Left cardiac atrium (tissue), 4 donors: ENCODE measurements around the gene ESPN. TPM values are rescaled to one million over a fixed set of nuclear protein-coding genes. Genes with fewer than 3 reads are reported as not detected.
A peak's percentile ranks its signal among the peaks of the same experiment; 100 is the strongest.

ENCODE experiments used
- ATAC-seq, 2 donors: fragments of 200-7000 bp; cut with Tn5 transposase; one replicate each; pipeline ENCODE4 v1.9.1; 2020; ENCODE audit warnings: mild to moderate bottlenecking in 2 of 2, moderate library complexity in 2 of 2
- DNase-seq: peaks from one replicate; pipeline ENCODE4 v3.0.0-alpha.2; 2020
- intact Hi-C, 2 donors: fragments of 100-400 bp; cut with DNase I; formaldehyde crosslinking; loops; one replicate each; pipeline versions ENCODE4 v1.14.1 to v1.15.1; 2022 to 2023
- total RNA-seq, 2 donors: library from RNA; stranded (reverse); fragmentation: NEBNext Ultra II Directional; extraction: Animal tissue kit (Norgen Biotek cat#: 25700); gene quantifications; one replicate each; pipeline ENCODE4 v1.2.1, GENCODE V29; 2021
- donor health status: DM: no; HTN: yes; CAD: no.
- donor health status: DM: no; HTN: yes; CAD: no; lungs with severe emphysema.
- donor health status: DM: yes; HTN: yes; CAD: no.
- donor health status: Dilated cardiomyopathy.

ESPN gene
- total RNA-seq, 2 donors from 2014 or later = 0.42 to 0.44 TPM

DNA sequence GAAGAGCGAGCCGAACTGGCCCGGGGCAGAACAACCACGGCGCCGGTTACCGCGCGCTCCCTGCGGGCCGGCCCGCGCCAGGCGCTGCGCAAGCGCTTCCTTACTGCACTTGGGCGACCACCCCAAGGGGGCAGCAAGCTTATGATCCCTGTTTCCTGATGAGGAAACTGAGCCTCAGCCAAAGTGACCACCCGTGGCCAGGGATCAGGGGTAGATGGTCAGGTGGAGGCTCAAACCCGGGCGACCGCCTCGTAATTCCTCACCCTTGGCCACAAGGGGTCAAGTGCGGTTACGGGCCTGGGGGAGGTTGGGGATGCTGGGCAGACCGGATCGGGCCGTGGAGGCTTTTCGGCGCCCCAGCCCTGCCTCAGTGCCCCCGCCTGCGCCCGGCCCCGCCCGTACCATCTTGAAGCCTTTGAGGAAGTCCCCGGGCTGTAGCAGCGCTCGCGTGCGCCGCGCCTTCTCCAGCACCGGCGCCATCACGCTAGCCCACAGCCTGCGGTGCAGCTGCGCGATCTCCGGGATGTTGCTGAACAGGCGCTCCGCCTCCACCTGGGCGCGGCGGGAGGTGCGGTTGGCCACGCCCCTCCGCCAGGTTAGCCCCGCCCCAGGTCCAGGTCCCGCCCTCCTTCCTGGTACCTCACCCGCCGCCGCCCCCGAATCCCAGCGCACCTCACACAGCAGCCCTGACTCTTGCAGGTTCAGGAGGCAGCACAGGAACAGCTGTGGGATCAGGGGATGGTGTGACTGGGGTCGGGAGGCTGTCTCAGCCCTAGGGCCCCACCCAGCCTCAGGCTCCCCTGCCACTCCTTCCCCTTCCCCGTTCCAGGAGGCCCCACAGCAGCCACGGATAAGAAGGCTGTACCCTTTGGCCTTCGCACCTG, 46.8 kb downstream of the ESPN start:
- ATAC-seq (no peak), DNase-seq (no peak)
- intact Hi-C loops = no loop called here

DNA sequence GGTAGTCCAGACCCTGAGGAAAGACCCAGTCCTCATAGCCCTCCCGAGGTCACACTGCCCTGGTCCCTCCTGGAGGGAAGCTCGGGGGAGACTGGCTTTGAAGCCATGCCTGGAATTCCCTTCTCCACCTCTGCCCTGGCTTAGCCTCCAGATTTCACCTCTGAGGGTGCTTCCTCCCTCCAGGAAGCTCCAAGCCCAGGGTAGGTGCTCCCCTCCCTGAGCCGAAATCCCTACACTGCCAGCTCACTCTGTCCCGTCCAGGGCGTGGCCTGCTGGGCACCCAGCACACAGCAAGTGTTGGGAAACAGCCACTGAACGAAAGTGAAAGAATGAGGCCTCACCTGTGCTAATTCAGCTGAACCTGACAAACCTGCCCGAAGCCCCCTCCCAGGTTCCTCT, 47.4 kb downstream of the ESPN start:
- DNase-seq (no peak), ATAC-seq (no peak)
- intact Hi-C loops = no loop called here

DNA sequence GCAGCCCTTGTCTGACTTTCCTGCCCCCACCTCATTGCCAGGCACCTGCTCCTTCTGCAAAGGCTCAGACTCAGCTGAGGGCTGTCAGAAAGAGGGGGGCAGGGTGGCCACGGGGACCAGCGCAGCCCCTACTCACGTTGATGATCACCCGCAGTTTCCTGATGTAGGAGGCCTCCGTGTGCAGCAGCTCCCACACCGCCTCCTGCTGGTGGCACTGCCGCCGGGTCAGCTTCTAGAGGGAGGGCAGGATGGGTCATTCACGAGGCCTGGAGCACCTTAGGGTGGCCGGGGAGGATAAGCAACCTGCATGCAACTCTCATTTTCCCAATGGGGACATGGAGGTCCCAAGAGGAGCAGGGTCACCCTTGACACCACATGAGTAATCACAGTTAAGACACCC, 47.8 kb downstream of the ESPN start:
- intact Hi-C loops = no loop called here
- no peak for ATAC-seq

DNA sequence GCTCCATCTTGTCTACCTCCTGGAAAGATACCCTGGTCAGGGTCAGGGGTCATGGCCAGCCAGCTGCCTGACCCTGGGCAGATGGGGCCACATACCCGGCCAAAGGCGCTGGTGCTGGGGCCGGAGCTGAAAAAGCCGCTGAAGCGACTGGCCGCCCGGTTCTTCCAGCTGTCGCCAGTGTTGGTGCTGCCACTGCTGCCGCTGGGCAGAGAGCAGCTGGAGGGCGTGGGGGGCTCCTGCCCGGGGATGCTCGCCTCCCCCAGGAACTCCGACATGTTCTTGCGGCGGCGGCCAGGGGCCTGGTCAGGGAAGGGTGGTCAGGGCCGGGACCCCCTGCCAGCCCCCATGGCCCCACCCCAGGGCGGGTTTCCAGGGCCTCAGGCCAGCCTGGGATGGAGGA, 48.6 kb downstream of the ESPN start:
- DNase-seq (no peak), ATAC-seq (no peak)
- intact Hi-C loops = no loop called here

More for the DNA sequence above, 47.8 kb downstream of the ESPN start:
- DNase-seq = no peak

DNA sequence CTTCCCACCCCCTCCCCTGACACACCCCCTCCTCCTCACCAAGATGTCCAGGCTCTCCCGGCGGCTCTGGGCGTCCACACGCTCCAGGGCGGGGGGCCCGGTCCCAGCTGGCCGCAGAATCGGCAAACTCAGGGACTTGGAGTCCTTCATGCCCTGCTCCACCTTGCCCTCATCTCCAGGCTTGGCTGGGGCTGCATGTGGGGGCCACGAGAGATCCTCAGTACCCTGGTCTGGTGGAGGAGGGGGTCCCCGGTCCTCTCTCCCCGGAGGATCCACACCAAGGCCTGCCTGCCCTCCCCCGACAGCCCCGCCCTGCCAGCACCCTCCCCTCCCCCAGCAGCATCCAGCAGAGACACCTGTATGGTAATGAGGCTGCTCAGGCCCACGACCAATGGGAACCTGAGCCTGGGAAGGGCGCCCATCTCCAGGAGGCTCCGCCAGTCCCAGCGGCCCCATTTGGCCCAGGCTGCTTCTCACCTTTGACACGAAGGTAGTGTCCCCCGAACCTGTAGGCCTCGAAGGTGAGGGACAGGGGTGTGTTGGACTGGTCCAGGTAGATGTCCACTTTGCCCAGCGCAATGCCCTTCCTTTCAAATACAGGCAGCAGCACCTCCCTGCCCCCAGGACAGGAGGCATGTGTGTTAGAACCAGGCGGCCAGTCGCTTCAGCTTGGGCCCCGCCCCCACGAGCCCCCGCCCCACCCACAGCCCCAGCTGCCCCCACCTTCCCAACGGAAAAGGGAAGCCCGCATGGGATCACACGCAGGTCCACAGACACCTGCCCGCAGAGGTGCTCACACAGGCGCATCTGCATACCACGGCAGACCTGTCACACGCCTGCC, 49.6 kb downstream of the ESPN start:
- ATAC-seq (no peak), DNase-seq (no peak)
- intact Hi-C loops = no loop called here

DNA sequence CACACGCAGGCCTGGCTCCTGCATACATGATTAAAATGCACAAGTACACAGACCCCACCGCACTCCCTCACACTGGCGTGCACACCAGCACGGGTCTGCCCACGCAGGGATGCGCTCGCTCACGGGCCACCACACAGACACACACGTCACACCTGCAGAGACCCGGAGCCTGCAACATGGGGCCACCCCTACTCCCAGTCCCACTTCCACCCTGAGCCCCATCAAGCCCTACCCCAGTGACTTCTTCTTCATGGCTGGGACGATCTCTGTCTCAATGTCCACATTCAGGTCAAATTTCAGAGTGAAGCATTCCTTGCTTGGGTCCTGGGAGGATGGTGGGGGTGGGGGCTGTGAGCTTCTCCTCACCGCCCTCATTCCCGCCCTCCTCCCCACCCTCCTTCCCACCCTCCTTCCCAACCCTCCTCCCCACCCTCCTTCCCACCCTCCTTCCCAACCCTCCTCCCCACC, 50.3 kb downstream of the ESPN start:
- intact Hi-C loops = no loop called here
- DNase-seq (no peak), ATAC-seq (no peak)

DNA sequence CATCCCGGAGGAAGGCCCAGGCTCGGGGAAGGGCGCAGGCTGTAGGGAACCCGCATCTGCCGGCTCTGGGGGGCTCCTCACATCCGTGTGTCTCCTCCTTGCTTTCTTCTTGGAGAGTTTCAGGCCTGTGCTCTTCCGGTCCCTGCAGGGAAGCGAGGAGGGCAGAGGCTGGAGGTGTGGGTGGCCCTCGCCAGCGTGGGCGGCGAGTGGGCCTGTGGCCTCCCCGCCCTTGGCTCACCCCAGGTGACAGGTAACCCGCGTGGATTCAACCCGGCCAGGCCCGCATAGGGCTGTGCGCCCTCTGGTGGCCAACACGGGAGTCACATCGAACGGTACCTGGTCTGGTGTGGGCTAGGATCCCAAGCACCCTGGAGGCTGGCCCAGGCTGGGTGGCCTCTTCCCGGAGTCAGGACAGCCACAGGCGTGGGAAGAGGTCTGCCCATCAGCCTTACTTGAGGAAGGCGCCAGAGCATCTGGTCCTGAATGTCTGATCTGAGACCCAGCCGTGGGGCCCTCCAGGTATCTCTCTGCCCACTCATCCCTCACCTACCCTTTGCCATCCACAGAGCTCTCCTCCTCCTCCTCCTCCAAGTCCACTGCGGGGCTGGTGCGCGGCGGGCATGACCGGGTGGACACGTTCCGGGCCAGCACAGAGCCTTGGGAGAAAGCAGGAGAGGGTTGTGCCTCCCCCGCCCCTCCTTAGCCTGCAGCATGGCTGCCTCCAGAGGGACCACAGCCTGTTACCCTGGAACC, 51.0 kb downstream of the ESPN start:
- intact Hi-C loops = no loop called here
- ATAC-seq (peak; percentile 70 to 75), DNase-seq (peak; percentile 69)

DNA sequence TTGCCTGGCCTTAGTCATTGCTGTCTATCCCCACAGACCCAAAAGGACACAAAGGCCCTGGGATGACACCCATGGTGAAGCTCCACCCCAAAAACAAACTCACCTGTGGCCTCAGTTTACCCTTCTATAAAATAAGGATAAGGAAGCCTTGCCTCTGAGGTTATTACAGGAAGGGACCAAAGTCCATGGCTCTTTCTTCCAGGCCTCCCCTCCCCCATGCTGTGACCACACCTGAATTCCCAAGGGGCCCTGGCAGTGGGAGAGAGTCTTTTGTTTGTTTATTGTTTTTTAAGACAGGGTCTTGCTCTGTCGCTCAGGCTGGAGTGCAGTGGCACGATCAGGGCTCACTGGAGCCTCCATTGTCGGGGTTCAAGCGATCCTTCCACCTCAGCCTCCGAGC, 51.9 kb downstream of the ESPN start:
- no peak for DNase-seq
- no peak for ATAC-seq
- intact Hi-C loops = no loop called here

DNA sequence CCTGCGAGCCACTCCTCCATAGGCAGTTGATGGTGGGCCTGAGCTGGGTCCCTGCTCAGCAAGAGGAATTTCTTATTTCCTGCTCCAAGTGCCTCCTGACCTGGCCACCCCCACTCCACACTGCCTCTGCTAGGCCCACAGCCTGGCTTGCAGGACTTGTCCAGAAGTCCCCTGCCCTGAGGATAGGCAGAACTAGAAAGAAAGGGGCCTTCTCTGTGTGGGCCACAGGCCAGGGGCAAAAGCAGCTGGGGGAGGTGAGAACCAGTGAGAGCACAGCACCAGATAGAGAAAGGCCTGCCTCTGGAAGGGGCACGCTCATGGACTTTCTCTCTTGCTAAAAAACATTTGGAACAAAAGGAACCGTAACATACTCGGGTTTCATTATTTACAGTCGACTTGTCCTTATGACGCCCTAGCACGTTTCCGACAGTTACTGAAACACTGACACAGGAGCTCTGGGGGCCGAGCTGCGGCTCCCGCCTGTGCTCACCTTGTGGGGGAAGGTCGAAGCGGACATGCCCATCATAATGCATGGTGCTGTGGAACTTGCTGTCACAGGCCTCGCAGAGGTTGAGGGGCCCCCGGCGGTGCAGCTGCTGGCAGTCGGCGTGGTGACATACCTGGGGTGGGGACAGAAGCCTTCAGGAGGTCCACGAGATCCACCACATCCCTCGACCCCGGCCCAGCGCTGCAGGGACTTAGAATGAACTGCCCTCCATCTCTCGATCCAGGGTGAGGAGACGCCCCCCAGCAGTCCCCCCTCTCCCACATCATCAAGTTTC, 52.7 kb downstream of the ESPN start:
- DNase-seq (no peak), ATAC-seq (no peak)
- intact Hi-C loops = no loop called here

DNA sequence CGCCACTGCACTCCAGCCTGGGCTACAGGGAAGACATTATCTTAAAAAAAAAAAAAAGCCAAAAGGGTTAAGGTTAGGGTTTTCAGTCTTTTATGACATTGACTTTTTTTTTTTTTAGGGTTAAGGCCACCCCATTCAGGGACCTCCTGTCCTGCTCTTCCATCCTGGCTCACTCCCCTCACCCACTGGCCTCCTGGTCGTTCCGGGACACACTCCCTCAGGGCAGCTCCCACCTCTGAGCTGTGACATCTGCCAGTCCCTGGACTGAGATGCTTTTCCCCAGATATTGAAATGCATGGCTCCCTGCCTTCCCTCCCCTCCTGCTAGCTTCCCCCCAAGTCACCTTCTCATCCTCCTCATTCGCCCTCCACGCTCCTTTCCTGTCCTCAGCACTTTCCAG, 57.2 kb downstream of the ESPN start:
- DNase-seq = no peak
- ATAC-seq = no peak
- intact Hi-C loops = no loop called here

- ATAC-seq = no peak
- intact Hi-C loops = no loop called here
- no peak for DNase-seq
These were observed 58.6 kb downstream of the ESPN start for GRCh38 chr1:6483017-6483760.

GRCh38 chr1:6483761-6484117, 59.2 kb downstream of the ESPN start:
- DNase-seq = no peak
- intact Hi-C loops = no loop called here
- no peak for ATAC-seq

GRCh38 chr1:6484826-6485167, 60.2 kb downstream of the ESPN start:
- DNase-seq = no peak
- intact Hi-C loops = loop anchor here in 1 of 2 donors (5.0 kb wide), 2 partner anchors 68 to 158 kb away; partner anchors contain the start of gene NOL9

GRCh38 chr1:6485168-6486101, 60.9 kb downstream of the ESPN start:
- intact Hi-C loops = loop anchor here in 1 of 2 donors (5.0 kb wide), 2 partner anchors 67 to 157 kb away; partner anchors contain the start of gene NOL9
- peak; percentile 6 to 17 for ATAC-seq

More at GRCh38 chr1:6484826-6485167, 60.2 kb downstream of the ESPN start:
- peak in 1 of 2 donors; percentile 28 for ATAC-seq

DNA sequence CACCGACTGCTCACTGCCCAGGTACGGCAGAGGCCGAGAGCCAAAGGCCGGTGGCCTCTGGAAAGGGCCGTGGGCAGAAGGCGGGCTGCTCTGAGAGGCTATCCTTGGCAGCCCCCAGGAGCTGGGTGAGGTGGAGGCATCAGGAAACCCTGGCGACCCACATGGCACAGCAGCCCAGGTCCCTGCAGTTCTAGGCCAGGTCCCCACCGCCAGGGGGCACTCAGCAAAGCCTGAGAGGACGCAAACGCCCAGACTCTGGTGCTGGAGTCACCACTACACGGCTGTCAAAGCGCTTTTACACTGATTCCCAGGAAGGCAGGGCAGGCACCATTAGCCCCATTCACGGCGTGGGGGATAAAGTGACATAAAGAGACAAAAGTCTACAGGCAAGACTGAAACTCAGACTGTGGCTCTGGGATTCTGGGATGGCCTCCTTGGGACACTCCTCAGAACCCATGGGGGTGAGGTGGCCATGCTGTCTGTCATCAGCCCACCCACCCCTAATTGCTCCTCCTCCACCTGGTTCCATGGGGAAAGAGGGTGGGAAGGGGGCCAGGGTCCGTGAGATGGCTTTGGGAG, 61.9 kb downstream of the ESPN start:
- peak; percentile 91 for DNase-seq
- ATAC-seq = peak; percentile 67 to 73
- intact Hi-C loops = loop anchor here in 1 of 2 donors (5.0 kb wide), 2 partner anchors 66 to 156 kb away; partner anchors contain the start of gene NOL9

More at GRCh38 chr1:6485168-6486101, 60.9 kb downstream of the ESPN start:
- no peak for DNase-seq

- intact Hi-C loops = loop anchor here in 1 of 2 donors (5.0 kb wide), 2 partner anchors 64 to 154 kb away; partner anchors contain the start of gene NOL9
- ATAC-seq (no peak), DNase-seq (no peak)
These were observed 63.4 kb downstream of the ESPN start for GRCh38 chr1:6487804-6488484.
